C4-2B (cell line): ENCODE measurements around the gene SFSWAP.

Experiments used
- ZFX ChIP-seq: fragments of 450-650 bp; IDR thresholded peaks from 2 replicates; pipeline ENCODE4 v1.6.1; 2017
- TF ChIP-seq, protein P1 (sequence below): fragments of 450-650 bp; conservative IDR thresholded peaks from 2 replicates; pipeline ENCODE4 v1.5.1; 2017; ENCODE audit warnings: mild to moderate bottlenecking

- TF ChIP-seq, protein P1, sequence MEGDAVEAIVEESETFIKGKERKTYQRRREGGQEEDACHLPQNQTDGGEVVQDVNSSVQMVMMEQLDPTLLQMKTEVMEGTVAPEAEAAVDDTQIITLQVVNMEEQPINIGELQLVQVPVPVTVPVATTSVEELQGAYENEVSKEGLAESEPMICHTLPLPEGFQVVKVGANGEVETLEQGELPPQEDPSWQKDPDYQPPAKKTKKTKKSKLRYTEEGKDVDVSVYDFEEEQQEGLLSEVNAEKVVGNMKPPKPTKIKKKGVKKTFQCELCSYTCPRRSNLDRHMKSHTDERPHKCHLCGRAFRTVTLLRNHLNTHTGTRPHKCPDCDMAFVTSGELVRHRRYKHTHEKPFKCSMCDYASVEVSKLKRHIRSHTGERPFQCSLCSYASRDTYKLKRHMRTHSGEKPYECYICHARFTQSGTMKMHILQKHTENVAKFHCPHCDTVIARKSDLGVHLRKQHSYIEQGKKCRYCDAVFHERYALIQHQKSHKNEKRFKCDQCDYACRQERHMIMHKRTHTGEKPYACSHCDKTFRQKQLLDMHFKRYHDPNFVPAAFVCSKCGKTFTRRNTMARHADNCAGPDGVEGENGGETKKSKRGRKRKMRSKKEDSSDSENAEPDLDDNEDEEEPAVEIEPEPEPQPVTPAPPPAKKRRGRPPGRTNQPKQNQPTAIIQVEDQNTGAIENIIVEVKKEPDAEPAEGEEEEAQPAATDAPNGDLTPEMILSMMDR, result no peak
- no peak for TF ChIP-seq ZFX
These were observed 90.5 kb downstream of the SFSWAP start for GRCh38 chr12:131801254-131801866.
